ENCODE measurements around the gene ZDHHC6.
"Not testable (repeated sequence)": the region's sequence is repeated elsewhere in the genome, so short reads cannot be mapped to it uniquely, and the experiment has no call there.

ZDHHC6 gene

DNA sequence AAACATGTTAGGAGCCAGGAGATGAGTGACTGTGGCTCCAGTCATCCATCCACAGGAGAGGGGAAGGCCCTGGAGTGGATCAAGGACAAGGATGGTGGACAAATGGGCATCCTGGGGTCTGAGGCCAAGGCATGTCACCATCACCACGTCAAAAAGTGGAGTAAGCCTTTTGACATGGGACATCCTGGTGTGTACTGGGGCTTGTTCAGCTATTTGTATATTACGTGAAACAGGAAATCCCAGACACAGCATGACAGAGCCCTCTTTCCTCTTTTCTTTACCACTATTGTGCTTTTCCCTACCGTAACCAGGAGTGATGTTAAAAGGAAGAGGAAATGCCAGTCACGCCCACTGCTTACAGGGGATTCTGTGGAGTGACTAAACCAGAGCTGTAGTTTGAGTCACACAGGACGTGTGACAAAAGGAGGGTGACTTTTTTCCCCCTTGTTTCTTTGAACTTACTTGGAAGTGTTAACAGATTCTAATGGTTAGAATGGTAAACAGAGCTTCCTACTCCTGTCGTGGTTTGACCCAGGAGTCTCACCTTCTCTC lies 57.4 kb downstream of the ZDHHC6 start:
- no peak for DNase-seq (ENCODE audit: low spot score)

DNA sequence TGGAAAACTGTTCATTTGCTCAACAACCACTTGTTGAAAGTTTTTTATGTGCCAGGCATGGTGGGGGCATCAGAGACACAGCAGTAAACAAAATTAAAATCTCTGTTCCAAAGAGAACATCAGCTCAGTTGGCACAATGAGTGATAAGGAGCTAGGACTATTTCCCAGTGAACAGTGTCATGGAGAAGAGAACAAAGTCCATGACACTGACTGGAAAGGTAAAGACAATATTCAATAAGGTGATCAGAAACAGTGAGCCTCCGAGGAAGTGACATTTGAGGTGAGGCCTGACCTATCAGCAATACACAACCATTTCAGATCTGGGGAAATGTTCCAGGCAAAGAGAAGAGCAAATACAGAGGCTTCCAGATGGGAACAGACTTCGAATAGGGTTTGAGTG lies 58.2 kb downstream of the ZDHHC6 start:
- no peak for DNase-seq (ENCODE audit: low spot score)

DNA sequence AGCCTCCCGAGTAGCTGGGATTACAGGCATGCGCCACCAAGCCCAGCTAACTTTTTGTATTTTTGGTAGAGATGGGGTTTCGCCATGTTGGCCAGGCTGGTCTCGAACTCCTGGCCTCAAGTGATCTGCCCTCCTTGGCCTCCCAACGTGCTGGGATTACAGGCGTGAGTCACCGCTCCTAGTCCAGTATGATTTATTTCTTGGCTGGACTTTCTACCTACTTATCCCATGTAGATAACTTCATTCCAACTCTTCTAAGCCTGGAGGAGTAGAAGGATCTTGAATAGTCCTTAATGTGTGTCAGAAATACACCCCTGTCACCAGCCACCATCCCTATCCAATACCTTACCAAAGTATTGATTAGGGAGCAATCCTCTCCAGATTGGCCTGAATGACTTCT lies 58.7 kb downstream of the ZDHHC6 start:
- not testable (repeated sequence) for DNase-seq (ENCODE audit: low spot score)

DNA sequence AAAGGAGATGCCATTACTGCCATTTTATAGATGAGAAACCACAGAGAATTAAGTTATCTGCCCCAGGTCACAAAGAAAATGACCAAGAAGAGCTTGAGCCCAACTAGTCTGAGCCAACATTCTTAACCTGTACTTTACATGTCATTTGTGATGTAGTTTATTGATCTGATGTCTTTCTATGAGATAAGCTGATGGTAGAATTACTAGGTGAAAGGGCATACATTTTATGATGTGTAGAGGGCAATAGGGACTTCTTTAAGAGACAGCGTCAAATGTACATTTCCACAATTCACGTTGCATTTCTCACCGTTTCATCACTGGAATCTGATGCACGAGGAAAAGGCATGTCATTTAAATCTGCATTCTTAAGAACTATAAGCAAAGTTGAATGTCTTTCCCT lies 61.5 kb downstream of the ZDHHC6 start:
- no peak for DNase-seq (ENCODE audit: low spot score)

DNA sequence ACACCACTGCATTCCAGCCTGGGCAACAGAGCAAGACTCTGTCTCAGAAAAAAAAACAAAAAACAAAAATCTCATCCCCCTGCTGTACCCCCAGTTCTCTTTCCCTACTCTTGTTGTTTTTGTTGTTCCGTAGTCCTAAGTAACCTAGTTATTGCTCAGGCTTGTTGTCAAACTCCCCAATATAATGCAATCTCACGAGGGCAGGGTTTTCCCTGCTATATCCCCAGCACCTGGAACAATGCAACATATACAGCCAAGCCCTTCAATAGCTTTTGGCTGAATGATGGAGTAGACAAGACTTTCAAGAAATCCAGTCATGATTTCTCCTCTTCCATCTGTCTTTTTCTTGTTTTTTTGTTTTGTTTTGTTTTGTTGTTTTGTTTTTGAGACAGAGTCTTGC lies 62.6 kb downstream of the ZDHHC6 start:
- no peak for DNase-seq (ENCODE audit: low spot score)

DNA sequence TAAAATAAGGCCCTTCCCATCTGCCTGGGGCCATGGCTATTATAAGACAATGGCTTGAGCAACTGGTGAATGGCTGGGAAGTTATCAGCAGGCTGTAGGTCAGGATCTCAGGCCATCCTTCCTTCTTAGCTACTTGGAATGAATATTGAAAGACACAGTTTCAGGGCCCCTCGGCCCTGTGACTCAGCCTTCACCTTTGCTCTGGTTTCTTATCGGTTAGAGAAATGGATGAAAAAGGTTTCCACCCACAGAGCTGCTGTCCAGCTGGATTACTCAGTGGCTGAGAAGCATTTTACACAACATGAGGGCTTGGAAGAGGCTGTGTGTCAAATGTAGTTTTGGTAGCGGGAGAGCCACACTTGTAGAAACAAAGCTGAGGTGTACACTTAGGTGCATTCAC lies 63.4 kb downstream of the ZDHHC6 start:
- DNase-seq (ENCODE audit: low spot score): no peak

- DNase-seq (ENCODE audit: low spot score): no peak
These were observed 64.0 kb downstream of the ZDHHC6 start for GRCh38 chr10:112382515-112383235.
